Fibroblast of lung (primary cell): ENCODE results near the gene EPO. TPM values are rescaled to one million over a fixed set of nuclear protein-coding genes. Genes with fewer than 3 reads are reported as not detected.

Source experiments
- DNase-seq, 2 donors: peaks; one replicate each; pipeline versions ENCODE4 v3.0.0 to v3.0.0-alpha.2; 2010; ENCODE audit warnings: low read depth in 2 of 2
- H2AFZ ChIP-seq: 2 replicates; pipeline ENCODE4 v1.5.1; 2012; ENCODE audit warnings: low read length, control low read depth, inconsistent platforms
- H3K27ac ChIP-seq: 2 replicates; pipeline ENCODE4 v1.5.1; 2011; ENCODE audit warnings: low read length, control low read depth; ENCODE audit not compliant: insufficient read depth
- H3K27me3 ChIP-seq: 2 replicates; pipeline ENCODE4 v1.5.1; 2011; ENCODE audit warnings: mild to moderate bottlenecking, low read length; ENCODE audit not compliant: control insufficient read depth, insufficient read depth
- H3K36me3 ChIP-seq: 2 replicates; pipeline ENCODE4 v1.5.1; 2011; ENCODE audit warnings: low read length; ENCODE audit not compliant: control insufficient read depth, insufficient read depth
- H3K4me1 ChIP-seq: 2 replicates; pipeline ENCODE4 v1.5.1; 2011; ENCODE audit warnings: low read length; ENCODE audit not compliant: control insufficient read depth, insufficient read depth; ENCODE audit errors: extremely low read depth
- H3K4me2 ChIP-seq: 2 replicates; pipeline ENCODE4 v1.5.1; 2011; ENCODE audit warnings: low read length, control low read depth; ENCODE audit not compliant: insufficient read depth; ENCODE audit errors: extremely low read depth
- H3K4me3 ChIP-seq, 4 experiments: fragments of 200-600 bp in 1 of 4; sonication (generic) in 1 of 4; replicated peaks in 1 of 4; 2 replicates each; pipeline ENCODE4 v1.5.1; 2011 to 2016; ENCODE audit warnings: low read length in 4 of 4, low read depth in 3 of 4, mild to moderate bottlenecking in 3 of 4, control low read depth in 2 of 4, inconsistent platforms in 1 of 4, mixed read lengths in 1 of 4; ENCODE audit not compliant: insufficient read depth in 1 of 4; ENCODE audit errors: control extremely low read depth in 1 of 4
- H3K79me2 ChIP-seq: 2 replicates; pipeline ENCODE4 v1.5.1; 2012; ENCODE audit warnings: mild to moderate bottlenecking, low read length, inconsistent platforms; ENCODE audit not compliant: control insufficient read depth, insufficient read depth
- H3K9ac ChIP-seq: 2 replicates; pipeline ENCODE4 v1.5.1; 2011; ENCODE audit warnings: mild to moderate bottlenecking, low read length, control low read depth; ENCODE audit not compliant: insufficient read depth
- H3K9me3 ChIP-seq: 2 replicates; pipeline ENCODE4 v1.5.1; 2012; ENCODE audit warnings: low read depth, low read length; ENCODE audit not compliant: control insufficient read depth, insufficient read depth
- H4K20me1 ChIP-seq: 2 replicates; pipeline ENCODE4 v1.5.1; 2011; ENCODE audit warnings: low read length; ENCODE audit not compliant: control insufficient read depth, insufficient read depth; ENCODE audit errors: extremely low read depth
- CTCF ChIP-seq, 2 donors: IDR thresholded peaks in 1 of 2; conservative IDR thresholded peaks in 1 of 2; 1 replicate in 1 of 2; 2 replicates in 1 of 2; pipeline ENCODE4 v1.5.1; 2011 to 2012; ENCODE audit warnings: low read length in 2 of 2, control low read depth in 1 of 2, inconsistent platforms in 1 of 2, low read depth in 1 of 2, mild to moderate bottlenecking in 1 of 2
- EZH2 ChIP-seq: IDR thresholded peaks from 2 replicates; pipeline ENCODE4 v1.5.1; 2012; ENCODE audit warnings: low read length, control low read depth, mild to moderate bottlenecking; ENCODE audit errors: missing control alignments
- polyA plus RNA-seq, 2 donors: library from polyadenylated mRNA; depleted of rRNA in 1 of 2; stranded (reverse) in 1 of 2; unstranded in 1 of 2; fragments of >200 nt; gene quantifications; 2 replicates each; pipeline ENCODE4 v1.2.1, GENCODE V29; 2011 to 2012; ENCODE audit warnings: missing spikeins in 1 of 2
- total RNA-seq: library from RNA; depleted of rRNA; stranded (reverse); fragments of >200 nt; gene quantifications from 2 replicates; pipeline ENCODE4 v1.2.1, GENCODE V29; 2014

Gene EPO
- total and polyA plus RNA-seq, 2 donors (not counting 1 experiment from before 2014, with no cell fraction given), result not detected

- Histone ChIP-seq H3K79me2 (peaks cover 19% of the 10 kb centered on the region), H3K9me3 (no peaks in the 10 kb centered on the region), H3K4me1 (peaks cover 12% of the 10 kb centered on the region), H3K36me3 (peaks cover 46% of the 10 kb centered on the region), H2AFZ (no peak overlapping the region), H3K4me3 (no peak overlapping the region), H3K27me3 (no peaks in the 10 kb centered on the region), H3K27ac (no peak overlapping the region), H4K20me1 (no peaks in the 10 kb centered on the region), H3K4me2 (no peak overlapping the region), H3K9ac (no peak overlapping the region)
- TF ChIP-seq CTCF (conservative IDR thresholded peaks at IDR 0.05 in 1 of 2, IDR thresholded peaks at IDR 0.05 in 1 of 2; ENCODE audit: low read depth in 1 of 2, low read length in 2 of 2), result no peak
- TF ChIP-seq EZH2, result no peak
- no peak for DNase-seq
These were observed 35.1 kb upstream of the EPO start for GRCh38 chr7:100685049-100685605.

GRCh38 chr7:100685631-100686145 is 34.6 kb upstream of the EPO start:
- TF ChIP-seq EZH2 (no peak), CTCF (conservative IDR thresholded peaks at IDR 0.05 in 1 of 2, IDR thresholded peaks at IDR 0.05 in 1 of 2; ENCODE audit: low read depth in 1 of 2, low read length in 2 of 2) (no peak)
- peaks cover 23% of the 10 kb centered on the region for H3K79me2 ChIP-seq
- no peak overlapping the region for H3K4me2 ChIP-seq
- H2AFZ ChIP-seq, result no peak overlapping the region
- no peak overlapping the region for H3K9ac ChIP-seq
- no peak overlapping the region for H3K4me3 ChIP-seq
- peaks cover 46% of the 10 kb centered on the region for H3K36me3 ChIP-seq
- H3K9me3 ChIP-seq, result no peaks in the 10 kb centered on the region
- no peak overlapping the region for H3K27ac ChIP-seq
- H3K27me3 ChIP-seq, result no peaks in the 10 kb centered on the region
- H4K20me1 ChIP-seq, result no peaks in the 10 kb centered on the region
- peaks cover 8% of the 10 kb centered on the region for H3K4me1 ChIP-seq
- DNase-seq, result no peak

- Histone ChIP-seq H3K36me3 (peaks cover 45% of the 10 kb centered on the region), H4K20me1 (no peaks in the 10 kb centered on the region), H3K9ac (no peak overlapping the region)
These were observed 34.0 kb upstream of the EPO start for GRCh38 chr7:100686201-100686821.

More at GRCh38 chr7:100686201-100686821, 34.0 kb upstream of the EPO start:
- Histone ChIP-seq H3K79me2 (peaks cover 29% of the 10 kb centered on the region), H3K4me2 (no peak overlapping the region), H3K27me3 (no peaks in the 10 kb centered on the region), H2AFZ (no peak overlapping the region), H3K9me3 (no peaks in the 10 kb centered on the region), H3K27ac (no peak overlapping the region), H3K4me3 (no peak overlapping the region), H3K4me1 (peaks cover 8% of the 10 kb centered on the region)
- TF ChIP-seq CTCF (conservative IDR thresholded peaks at IDR 0.05 in 1 of 2, IDR thresholded peaks at IDR 0.05 in 1 of 2; ENCODE audit: low read depth in 1 of 2, low read length in 2 of 2), result no peak
- TF ChIP-seq EZH2, result no peak
- DNase-seq, result no peak
